ENCODE measurements around the gene RNF208.

RNF208 gene, protein sequence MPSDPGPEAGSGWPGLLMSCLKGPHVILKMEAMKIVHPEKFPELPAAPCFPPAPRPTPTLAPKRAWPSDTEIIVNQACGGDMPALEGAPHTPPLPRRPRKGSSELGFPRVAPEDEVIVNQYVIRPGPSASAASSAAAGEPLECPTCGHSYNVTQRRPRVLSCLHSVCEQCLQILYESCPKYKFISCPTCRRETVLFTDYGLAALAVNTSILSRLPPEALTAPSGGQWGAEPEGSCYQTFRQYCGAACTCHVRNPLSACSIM

DNA sequence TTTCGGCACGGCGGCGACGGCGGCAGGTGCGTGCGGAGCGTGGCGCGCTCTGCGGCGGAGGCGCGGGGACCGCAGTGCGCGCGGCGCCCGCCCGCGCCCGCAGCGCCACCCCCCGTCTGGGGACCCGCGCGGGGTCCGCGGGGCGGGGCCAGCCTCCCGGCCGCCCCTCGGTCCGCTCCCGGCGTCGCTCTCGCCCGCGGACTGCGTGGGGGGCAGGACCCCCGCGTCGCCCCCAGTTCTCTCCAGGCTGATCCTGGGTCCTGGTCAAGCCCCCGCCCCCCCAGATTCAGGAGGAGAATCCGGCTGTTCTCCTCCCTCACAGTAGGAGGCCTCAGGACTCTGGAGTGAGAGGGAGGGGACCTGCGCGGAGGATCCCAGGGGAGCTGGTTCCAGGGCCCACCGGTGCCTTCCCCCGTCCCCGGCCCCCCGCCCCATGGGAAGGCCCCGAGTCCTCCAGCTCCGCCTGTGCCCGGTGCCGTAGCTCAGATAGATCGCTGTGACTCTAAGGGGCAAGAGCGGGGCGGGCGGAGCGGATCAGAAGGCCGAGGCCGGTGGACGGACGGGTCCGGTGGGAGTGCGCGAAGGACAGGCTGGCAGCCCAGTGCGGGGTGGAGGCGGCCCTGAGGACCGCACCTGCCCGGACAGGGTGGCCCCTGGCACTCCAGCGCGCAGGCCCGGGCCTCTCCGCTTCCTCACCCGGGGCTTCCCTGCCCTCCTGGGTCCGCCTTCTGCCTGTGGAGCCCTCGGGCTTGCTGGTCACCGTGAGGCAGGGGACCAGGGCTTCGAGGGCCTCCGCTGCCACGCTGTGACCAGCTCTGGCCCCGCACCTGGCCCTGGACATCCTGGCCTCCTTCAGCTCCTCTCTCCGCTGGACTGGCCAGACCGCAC lies at the start of gene RNF208:
TSS of gene RNF208 (minus strand) at position 51 of the 888 bp plus-strand sequence. CDS start 1,028 bp downstream, outside the sequence.
- Histone ChIP-seq H3K9me3 (ENCODE audit: control insufficient read depth in 2 of 2, low read length in 2 of 2) (no peaks in the 10 kb centered on the region), H3K36me3 (ENCODE audit: control insufficient read depth in 2 of 2, insufficient read depth in 2 of 2, low read length in 2 of 2) (no peaks in the 10 kb centered on the region)

DNA sequence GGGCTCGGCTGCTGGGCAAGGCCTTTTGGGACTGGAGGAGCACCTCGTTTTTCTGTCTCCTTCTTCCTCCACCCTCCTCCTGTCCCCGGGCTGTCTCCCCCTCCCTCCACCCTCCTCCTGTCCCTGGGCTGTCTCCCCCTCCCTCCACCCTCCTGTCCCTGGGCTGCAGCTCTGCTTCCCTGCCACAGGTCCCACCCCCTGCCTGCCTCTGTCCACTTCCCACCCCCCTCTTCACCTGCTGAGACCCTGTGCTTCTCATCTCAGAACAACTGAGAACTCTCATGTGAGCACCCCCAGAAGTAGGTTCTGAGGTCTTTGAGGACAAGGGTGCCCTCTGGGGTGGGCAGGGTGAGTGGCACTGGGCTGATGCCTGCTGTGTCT lies 49.6 kb upstream of the RNF208 start:
- Histone ChIP-seq H3K4me3 (ENCODE audit: low read length in 2 of 2) (no peak overlapping the region), H3K27ac (ENCODE audit: low read length) (no peak overlapping the region), H3K27me3 (ENCODE audit: control insufficient read depth in 1 of 2, insufficient read depth in 2 of 2, low read length in 2 of 2) (peaks cover 5 to 14% of the 10 kb centered on the region in 2 donors), H3K9ac (ENCODE audit: low read length in 2 of 2) (no peak overlapping the region), H3K4me1 (ENCODE audit: control insufficient read depth, insufficient read depth, low read length) (peaks cover 22% of the 10 kb centered on the region), H3K36me3 (ENCODE audit: control insufficient read depth in 2 of 2, insufficient read depth in 2 of 2, low read length in 2 of 2) (peaks cover 19 to 27% of the 10 kb centered on the region in 2 donors), H3K9me3 (ENCODE audit: control insufficient read depth in 2 of 2, low read length in 2 of 2) (no peaks in the 10 kb centered on the region)

More for the DNA sequence above, at the start of gene RNF208:
- H3K4me3 ChIP-seq (ENCODE audit: low read length in 2 of 2), result peak within 1 kb of the TSS; percentile 76 to 78
- peak within 1 kb of the TSS; percentile 72 to 81 for H3K9ac ChIP-seq (ENCODE audit: low read length in 2 of 2)
- H3K27me3 ChIP-seq (ENCODE audit: control insufficient read depth in 1 of 2, insufficient read depth in 2 of 2, low read length in 2 of 2), result peaks cover 3 to 5% of the 10 kb centered on the region in 2 donors
- H3K27ac ChIP-seq (ENCODE audit: low read length), result peak within 1 kb of the TSS; percentile 80
- H3K4me1 ChIP-seq (ENCODE audit: control insufficient read depth, insufficient read depth, low read length), result peaks cover 21% of the 10 kb centered on the region

DNA sequence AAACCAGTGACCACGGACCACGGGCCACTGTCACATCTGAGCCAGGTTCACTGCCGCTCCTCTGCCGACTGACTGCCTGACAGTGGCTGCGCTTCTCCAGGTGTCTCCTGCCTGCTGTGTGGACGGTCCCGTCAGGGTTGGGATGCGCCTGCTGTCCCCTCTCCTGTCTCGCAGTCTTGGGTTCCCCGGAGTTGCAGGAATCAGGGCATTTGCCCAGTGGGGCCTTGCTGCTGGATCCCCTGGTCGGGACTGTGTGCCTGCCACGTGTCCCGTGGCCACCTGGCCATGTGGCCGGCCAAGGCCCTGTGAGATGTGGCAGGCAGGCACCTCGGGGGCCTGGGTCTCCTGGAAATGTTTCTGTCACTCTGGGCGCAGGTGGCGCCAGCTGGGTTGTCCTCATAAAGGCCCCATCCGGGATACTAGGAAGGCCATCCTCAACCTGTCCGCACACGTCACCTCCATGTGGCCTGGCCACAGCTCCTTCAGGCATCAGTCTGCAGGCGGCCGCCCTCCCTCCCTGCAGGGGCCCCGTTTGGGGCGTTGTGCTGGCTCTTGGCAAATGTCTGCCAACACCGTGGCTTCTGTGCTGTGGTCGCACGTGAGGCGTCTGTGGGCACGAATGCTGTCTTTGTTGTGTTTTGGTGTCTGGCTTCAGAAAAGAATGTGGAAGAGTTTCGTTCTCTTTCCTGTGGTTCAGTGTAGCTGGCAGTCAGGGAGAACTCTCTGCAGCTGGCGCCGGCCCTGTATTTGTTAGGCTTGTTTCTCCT lies 49.1 kb upstream of the RNF208 start:
- no peak overlapping the region for H3K4me3 ChIP-seq (ENCODE audit: low read length in 2 of 2)

DNA sequence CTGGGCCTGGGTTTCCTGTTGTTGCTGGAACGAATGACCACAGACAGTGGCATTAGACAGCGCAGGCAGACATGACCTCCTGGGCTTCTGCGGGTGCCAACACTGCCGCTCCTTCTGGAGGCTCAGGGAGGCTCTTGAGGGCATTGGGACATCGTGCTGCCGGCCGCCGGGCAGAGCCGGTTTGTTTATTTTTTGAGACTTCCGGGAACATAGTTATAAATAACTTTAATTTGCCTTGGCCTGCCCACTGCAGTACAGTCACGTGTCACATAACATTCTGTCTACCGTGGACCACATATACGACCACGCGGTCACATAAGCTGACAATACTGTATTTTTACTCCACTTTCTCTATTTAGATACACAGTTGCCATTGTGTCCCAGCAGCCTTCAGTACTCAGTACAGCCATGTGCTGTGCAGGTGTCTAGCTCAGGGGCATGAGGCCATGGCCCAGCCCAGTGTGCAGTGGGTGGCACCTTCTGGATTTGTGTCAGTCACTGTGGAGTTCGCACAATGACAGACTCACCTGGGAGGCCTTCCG lies 47.3 kb upstream of the RNF208 start:
- peaks cover 0 to 6% of the 10 kb centered on the region in 2 donors for H3K27me3 ChIP-seq (ENCODE audit: control insufficient read depth in 1 of 2, insufficient read depth in 2 of 2, low read length in 2 of 2)
- peaks cover 32 to 38% of the 10 kb centered on the region in 2 donors for H3K36me3 ChIP-seq (ENCODE audit: control insufficient read depth in 2 of 2, insufficient read depth in 2 of 2, low read length in 2 of 2)
- no peaks in the 10 kb centered on the region for H3K9me3 ChIP-seq (ENCODE audit: control insufficient read depth in 2 of 2, low read length in 2 of 2)
- peak overlapping the region; percentile 24 for H3K27ac ChIP-seq (ENCODE audit: low read length)
- peak overlapping the region in 1 of 2 donors; percentile 44 for H3K4me3 ChIP-seq (ENCODE audit: low read length in 2 of 2)
- no peak overlapping the region for H3K9ac ChIP-seq (ENCODE audit: low read length in 2 of 2)
- H3K4me1 ChIP-seq (ENCODE audit: control insufficient read depth, insufficient read depth, low read length), result peaks cover 13% of the 10 kb centered on the region

More for the DNA sequence above, 49.1 kb upstream of the RNF208 start:
- Histone ChIP-seq H3K27me3 (ENCODE audit: control insufficient read depth in 1 of 2, insufficient read depth in 2 of 2, low read length in 2 of 2) (peaks cover 3 to 10% of the 10 kb centered on the region in 2 donors), H3K4me1 (ENCODE audit: control insufficient read depth, insufficient read depth, low read length) (peaks cover 16% of the 10 kb centered on the region), H3K9ac (ENCODE audit: low read length in 2 of 2) (no peak overlapping the region), H3K9me3 (ENCODE audit: control insufficient read depth in 2 of 2, low read length in 2 of 2) (no peaks in the 10 kb centered on the region), H3K27ac (ENCODE audit: low read length) (no peak overlapping the region), H3K36me3 (ENCODE audit: control insufficient read depth in 2 of 2, insufficient read depth in 2 of 2, low read length in 2 of 2) (peaks cover 23 to 28% of the 10 kb centered on the region in 2 donors)

DNA sequence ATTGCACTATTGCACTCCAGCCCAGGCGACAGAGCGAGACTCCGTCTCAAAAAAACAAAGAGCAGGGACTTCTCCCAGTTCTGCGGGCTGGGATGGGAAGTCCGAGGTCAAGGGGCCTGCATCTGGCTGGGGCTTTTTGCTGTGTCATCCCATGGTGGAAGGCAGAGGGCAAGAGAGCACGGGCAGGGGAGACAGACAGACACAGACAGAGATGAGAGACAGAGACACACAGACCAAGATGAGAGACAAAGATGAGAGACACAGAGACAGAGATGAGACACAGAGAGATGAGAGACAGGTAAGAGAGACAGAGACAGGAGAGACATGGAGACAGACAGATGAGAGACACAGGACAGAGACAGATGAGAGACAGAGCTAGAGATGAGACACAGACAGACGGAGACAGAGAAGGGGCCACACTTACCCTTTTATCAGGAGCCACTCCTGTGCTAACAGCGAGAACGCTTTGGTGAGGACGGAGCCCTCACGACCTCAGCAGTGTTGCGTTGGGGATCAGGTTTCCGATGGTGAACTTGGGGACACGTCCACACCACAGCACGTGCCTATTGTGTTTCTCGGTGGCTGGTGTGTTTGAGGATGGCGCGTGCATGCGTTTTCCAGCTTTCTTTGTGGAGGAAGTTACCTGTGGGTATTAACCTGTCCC lies 46.6 kb upstream of the RNF208 start:
- H3K4me1 ChIP-seq (ENCODE audit: control insufficient read depth, insufficient read depth, low read length), result peaks cover 13% of the 10 kb centered on the region
- no peaks in the 10 kb centered on the region for H3K9me3 ChIP-seq (ENCODE audit: control insufficient read depth in 2 of 2, low read length in 2 of 2)
- peak overlapping the region in 1 of 2 donors; percentile 36 for H3K9ac ChIP-seq (ENCODE audit: low read length in 2 of 2)
- H3K4me3 ChIP-seq (ENCODE audit: low read length in 2 of 2), result peak overlapping the region in 1 of 2 donors; percentile 44
- peak overlapping the region; percentile 24 for H3K27ac ChIP-seq (ENCODE audit: low read length)
- no peaks in the 10 kb centered on the region for H3K27me3 ChIP-seq (ENCODE audit: control insufficient read depth in 1 of 2, insufficient read depth in 2 of 2, low read length in 2 of 2)
- H3K36me3 ChIP-seq (ENCODE audit: control insufficient read depth in 2 of 2, insufficient read depth in 2 of 2, low read length in 2 of 2), result peaks cover 38 to 45% of the 10 kb centered on the region in 2 donors

DNA sequence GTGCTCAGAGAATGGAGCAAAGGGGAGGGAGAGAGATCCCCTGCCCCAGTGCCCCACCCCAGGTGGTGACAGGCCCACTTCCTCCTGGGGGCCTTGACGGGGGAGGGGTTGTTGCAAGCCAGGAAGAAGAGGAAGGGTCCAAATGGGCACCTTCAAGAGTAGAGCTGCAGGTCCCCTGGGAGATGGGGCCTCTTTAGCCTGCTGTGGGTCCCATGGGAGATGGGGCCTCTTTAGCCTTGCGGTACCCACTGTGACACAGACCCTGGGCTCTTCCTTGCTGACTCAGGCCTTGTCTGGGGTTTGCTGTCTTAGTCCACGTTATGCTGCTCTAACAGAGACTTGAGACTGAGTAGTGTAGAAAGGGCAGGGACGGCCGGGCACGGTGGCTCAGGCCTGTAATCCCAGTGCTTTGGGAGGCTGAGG lies 45.9 kb upstream of the RNF208 start:
- H3K27me3 ChIP-seq (ENCODE audit: control insufficient read depth in 1 of 2, insufficient read depth in 2 of 2, low read length in 2 of 2), result no peaks in the 10 kb centered on the region
- no peak overlapping the region for H3K9ac ChIP-seq (ENCODE audit: low read length in 2 of 2)
- H3K4me1 ChIP-seq (ENCODE audit: control insufficient read depth, insufficient read depth, low read length), result peaks cover 13% of the 10 kb centered on the region
- no peaks in the 10 kb centered on the region for H3K9me3 ChIP-seq (ENCODE audit: control insufficient read depth in 2 of 2, low read length in 2 of 2)
- peaks cover 39 to 46% of the 10 kb centered on the region in 2 donors for H3K36me3 ChIP-seq (ENCODE audit: control insufficient read depth in 2 of 2, insufficient read depth in 2 of 2, low read length in 2 of 2)
- H3K4me3 ChIP-seq (ENCODE audit: low read length in 2 of 2), result no peak overlapping the region
- H3K27ac ChIP-seq (ENCODE audit: low read length), result no peak overlapping the region

DNA sequence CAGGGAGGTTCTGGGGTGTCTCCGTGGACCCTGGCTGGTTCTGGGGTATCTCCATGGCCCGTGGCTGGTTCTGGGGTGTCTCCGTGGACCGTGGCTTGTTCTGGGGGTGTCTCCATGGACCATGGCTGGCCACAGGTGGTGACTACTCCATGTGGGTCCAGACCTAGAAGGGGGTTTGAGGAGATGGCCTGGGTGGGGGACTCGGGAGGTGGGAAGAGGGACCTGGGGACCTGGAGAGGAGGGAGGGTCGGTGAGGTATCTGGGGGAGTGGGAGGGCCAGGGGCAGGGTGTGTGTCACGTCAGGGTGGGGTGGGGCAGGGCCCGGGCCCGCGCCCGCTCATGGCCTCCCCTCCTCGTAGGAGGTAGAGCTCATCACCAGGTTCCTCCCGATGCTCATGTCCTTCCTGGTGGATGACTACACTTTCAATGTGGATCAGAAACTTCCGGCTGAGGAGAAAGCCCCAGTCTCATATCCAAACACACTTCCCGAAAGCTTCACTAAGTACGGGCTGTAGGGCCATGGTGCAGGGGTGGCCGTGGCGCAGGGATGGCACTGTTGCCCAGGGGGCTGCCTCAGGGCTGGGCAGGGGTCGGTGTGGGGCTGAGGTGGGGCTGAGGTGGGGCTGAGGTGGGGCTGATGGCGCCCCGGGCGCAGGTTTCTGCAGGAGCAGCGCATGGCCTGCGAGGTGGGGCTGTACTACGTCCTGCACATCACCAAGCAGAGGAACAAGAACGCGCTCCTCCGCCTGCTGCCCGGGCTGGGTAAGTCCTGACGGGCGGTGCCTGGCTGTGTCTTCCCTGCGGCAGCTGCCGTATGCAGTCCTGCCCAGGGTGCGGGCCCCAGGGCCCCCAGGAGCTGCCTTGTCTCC lies 44.8 kb upstream of the RNF208 start:
- Histone ChIP-seq H3K9me3 (ENCODE audit: control insufficient read depth in 2 of 2, low read length in 2 of 2) (no peaks in the 10 kb centered on the region), H3K9ac (ENCODE audit: low read length in 2 of 2) (no peak overlapping the region), H3K27ac (ENCODE audit: low read length) (no peak overlapping the region), H3K36me3 (ENCODE audit: control insufficient read depth in 2 of 2, insufficient read depth in 2 of 2, low read length in 2 of 2) (peaks cover 28 to 38% of the 10 kb centered on the region in 2 donors), H3K27me3 (ENCODE audit: control insufficient read depth in 1 of 2, insufficient read depth in 2 of 2, low read length in 2 of 2) (no peaks in the 10 kb centered on the region), H3K4me3 (ENCODE audit: low read length in 2 of 2) (no peak overlapping the region), H3K4me1 (ENCODE audit: control insufficient read depth, insufficient read depth, low read length) (peaks cover 13% of the 10 kb centered on the region)

DNA sequence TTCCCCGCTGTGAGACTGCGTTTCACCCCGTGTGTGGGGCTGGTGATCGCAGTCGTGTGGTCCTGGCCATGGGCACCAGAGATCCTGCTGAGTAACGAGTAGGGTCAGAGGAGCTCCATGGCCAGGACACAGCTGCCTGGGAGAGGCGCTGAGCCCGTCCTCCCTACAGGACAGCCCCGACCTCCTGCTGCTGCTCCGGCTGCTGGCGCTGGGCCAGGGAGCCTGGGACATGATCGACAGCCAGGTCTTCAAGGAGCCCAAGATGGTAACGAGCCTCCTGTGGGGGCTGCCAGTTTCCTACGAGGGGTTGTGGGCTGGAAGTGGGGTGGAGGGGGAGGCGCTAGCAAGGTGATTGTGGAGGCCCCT lies 44.1 kb upstream of the RNF208 start:
- Histone ChIP-seq H3K4me3 (ENCODE audit: low read length in 2 of 2) (no peak overlapping the region), H3K9ac (ENCODE audit: low read length in 2 of 2) (no peak overlapping the region), H3K9me3 (ENCODE audit: control insufficient read depth in 2 of 2, low read length in 2 of 2) (no peaks in the 10 kb centered on the region), H3K4me1 (ENCODE audit: control insufficient read depth, insufficient read depth, low read length) (peaks cover 13% of the 10 kb centered on the region), H3K27me3 (ENCODE audit: control insufficient read depth in 1 of 2, insufficient read depth in 2 of 2, low read length in 2 of 2) (no peaks in the 10 kb centered on the region), H3K36me3 (ENCODE audit: control insufficient read depth in 2 of 2, insufficient read depth in 2 of 2, low read length in 2 of 2) (peaks cover 27 to 37% of the 10 kb centered on the region in 2 donors), H3K27ac (ENCODE audit: low read length) (no peak overlapping the region)

DNA sequence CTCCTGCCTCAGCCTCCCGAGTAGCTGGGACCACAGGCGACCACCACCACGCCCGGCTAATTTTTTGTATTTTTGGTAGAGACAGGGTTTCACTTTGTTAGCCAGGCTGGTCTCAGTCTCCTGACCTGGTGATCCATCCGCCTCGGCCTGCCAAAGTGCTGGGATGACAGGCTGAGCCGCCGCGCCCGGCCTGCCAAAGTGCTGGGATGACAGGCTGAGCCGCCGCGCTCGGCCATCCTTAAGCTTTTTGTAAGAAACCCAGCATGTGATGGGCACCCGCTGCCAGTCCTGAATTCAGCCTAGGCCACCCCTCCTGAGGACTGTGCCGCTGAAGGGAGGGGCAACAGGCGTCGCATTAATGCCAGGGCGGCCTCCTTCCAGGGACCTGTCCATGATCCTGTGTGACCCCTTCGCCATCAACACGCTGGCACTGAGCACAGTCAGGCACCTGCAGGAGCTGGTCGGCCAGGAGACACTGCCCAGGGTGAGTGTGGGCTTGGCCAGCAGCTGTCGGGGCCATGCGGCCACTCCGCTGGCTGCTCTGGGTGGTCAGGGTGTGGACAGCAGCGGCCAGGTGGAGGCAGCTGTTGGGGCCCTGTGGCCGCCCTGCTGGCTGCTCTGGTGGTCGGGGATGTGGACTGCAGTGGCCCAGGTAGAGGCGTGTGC lies 43.6 kb upstream of the RNF208 start:
- no peaks in the 10 kb centered on the region for H3K9me3 ChIP-seq (ENCODE audit: control insufficient read depth in 2 of 2, low read length in 2 of 2)
- peaks cover 13% of the 10 kb centered on the region for H3K4me1 ChIP-seq (ENCODE audit: control insufficient read depth, insufficient read depth, low read length)
- peaks cover 27 to 32% of the 10 kb centered on the region in 2 donors for H3K36me3 ChIP-seq (ENCODE audit: control insufficient read depth in 2 of 2, insufficient read depth in 2 of 2, low read length in 2 of 2)
- H3K27ac ChIP-seq (ENCODE audit: low read length), result no peak overlapping the region
- H3K27me3 ChIP-seq (ENCODE audit: control insufficient read depth in 1 of 2, insufficient read depth in 2 of 2, low read length in 2 of 2), result no peaks in the 10 kb centered on the region
- no peak overlapping the region for H3K4me3 ChIP-seq (ENCODE audit: low read length in 2 of 2)
- H3K9ac ChIP-seq (ENCODE audit: low read length in 2 of 2), result no peak overlapping the region

All from stomach smooth muscle (tissue), 2 donors.